Right lobe of liver (tissue), 6 donors: ENCODE results near the gene ANK2. TPM values are rescaled to one million over a fixed set of nuclear protein-coding genes. Genes with fewer than 3 reads are reported as not detected.

Source experiments
- ATAC-seq, 4 donors: fragments of 200-7000 bp; cut with Tn5 transposase; one replicate each; pipeline ENCODE4 v1.9.1; 2020; ENCODE audit warnings: mild to moderate bottlenecking in 4 of 4, moderate library complexity in 4 of 4
- DNase-seq, 3 donors: peaks; one replicate each; pipeline ENCODE4 v3.0.0-alpha.2; 2020
- H3K27ac ChIP-seq, 3 donors: fragments of 200-600 bp; one replicate each; pipeline ENCODE4 v1.8.0; 2022
- H3K27me3 ChIP-seq, 2 donors: fragments of 200-600 bp; one replicate each; pipeline ENCODE4 v1.8.0; 2022
- H3K36me3 ChIP-seq, 4 donors: fragments of 200-600 bp; sonication (generic) in 1 of 4; one replicate each; pipeline versions ENCODE4 v1.5.1 to v1.8.0; 2017 to 2022; ENCODE audit warnings: control low read depth in 1 of 4
- H3K4me1 ChIP-seq, 4 donors: fragments of 200-600 bp; sonication (generic) in 1 of 4; one replicate each; pipeline versions ENCODE4 v1.5.1 to v1.8.0; 2017 to 2022; ENCODE audit warnings: control low read depth in 1 of 4
- H3K4me3 ChIP-seq, 3 donors: fragments of 200-600 bp; one replicate each; pipeline ENCODE4 v1.8.0; 2022
- H3K9me3 ChIP-seq, 4 donors: fragments of 200-600 bp; sonication (generic) in 1 of 4; one replicate each; pipeline versions ENCODE4 v1.5.1 to v1.8.0; 2017 to 2022; ENCODE audit warnings: control low read depth in 1 of 4
- CTCF ChIP-seq, 4 donors: fragments of 200-600 bp in 3 of 4; fragments of 450-650 bp in 1 of 4; IDR thresholded peaks; one replicate each; pipeline versions ENCODE4 v1.5.1 to v1.8.0; 2016 to 2022; ENCODE audit warnings: antibody characterized with exemption in 4 of 4, mild to moderate bottlenecking in 2 of 4
- POLR2A ChIP-seq: fragments of 450-650 bp; IDR thresholded peaks from one replicate; pipeline ENCODE4 v1.6.1; 2017; ENCODE audit warnings: antibody characterized with exemption, mild to moderate bottlenecking
- WGBS: methylation state at CpG from one replicate; pipeline ENCODE4 v1.1.6; 2018; ENCODE audit warnings: low coverage, low lambda C conversion rate; ENCODE audit not compliant: insufficient coverage; ENCODE audit errors: missing lambda C conversion rate; 5-methylcytosine and 5-hydroxymethylcytosine counted together
- intact Hi-C, 2 donors: fragments of 100-400 bp; cut with DNase I; formaldehyde crosslinking; loops; one replicate each; pipeline versions ENCODE4 v1.11.2 to v1.14.1; 2022
- total RNA-seq, 6 experiments: library from RNA; depleted of rRNA in 2 of 6; stranded (reverse); fragments of >200 nt in 2 of 6; fragmentation: NEBNext Ultra II Directional in 3 of 6; extraction: Animal tissue kit (Norgen Biotek cat#: 25700) in 3 of 6; gene quantifications; one replicate each; pipeline versions ENCODE4 v1.1.0 to v1.2.4, GENCODE V29; 2016 to 2023
- donor health status: DM: no; HTN: yes; CAD: no.
- donor health status: DM: no; HTN: no; CAD: no.
- donor health status: DM: no; HTN: no; CAD: no.
- donor health status: DM: no; HTN: yes; CAD: no.
- donor health status: DM: no; HTN: yes; CAD: no.

The ANK2 gene
- total RNA-seq, 6 experiments from 2014 or later = 0.61 to 1.7 (median 1.1) TPM

- no peak for DNase-seq
- peaks cover 0 to 11% (median 0%) of the 10 kb centered on the region in 4 donors for H3K4me1 ChIP-seq
- no peaks in the 10 kb centered on the region for H3K9me3 ChIP-seq
- TF ChIP-seq CTCF (IDR thresholded peaks at IDR 0.05) (no peak), POLR2A (no peak)
- intact Hi-C loops = no loop called here
- no peaks in the 10 kb centered on the region for H3K27me3 ChIP-seq
- no peak overlapping the region for H3K4me3 ChIP-seq
- H3K27ac ChIP-seq = no peak overlapping the region
- ATAC-seq = no peak
- WGBS = 0% methylated on average over 1 of the region's 2 CpGs
- H3K36me3 ChIP-seq = no peaks in the 10 kb centered on the region
These were observed 63.0 kb downstream of the ANK2 start for GRCh38 chr4:113112338-113112978.

DNA sequence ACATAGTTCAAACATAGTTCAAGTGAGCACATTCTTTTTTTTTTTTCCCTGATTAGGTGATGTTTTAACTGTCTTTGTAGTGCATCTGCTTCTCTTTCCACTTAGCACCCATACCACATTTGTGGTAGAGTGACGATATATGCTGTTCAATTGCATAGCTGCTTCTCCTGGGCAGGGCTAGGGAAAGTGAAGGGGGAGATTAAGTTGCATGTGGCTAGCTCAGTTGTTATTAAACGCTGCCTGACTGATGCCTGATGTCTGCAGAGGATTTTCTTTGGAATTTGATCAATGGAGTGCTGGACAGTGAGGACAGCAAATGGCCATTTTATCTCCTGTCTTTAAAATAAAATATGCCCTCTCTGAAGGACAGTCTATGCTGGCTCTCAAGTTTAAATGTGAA, 63.7 kb downstream of the ANK2 start:
- Histone ChIP-seq H3K36me3 (no peaks in the 10 kb centered on the region), H3K27me3 (no peaks in the 10 kb centered on the region), H3K9me3 (no peaks in the 10 kb centered on the region), H3K4me3 (no peak overlapping the region), H3K4me1 (peaks cover 0 to 11% (median 0%) of the 10 kb centered on the region in 4 donors), H3K27ac (no peak overlapping the region)
- no peak for TF ChIP-seq CTCF (IDR thresholded peaks at IDR 0.05)
- TF ChIP-seq POLR2A = no peak
- intact Hi-C loops = no loop called here
- ATAC-seq = no peak
- WGBS = 83% methylated on average over 2 of the region's 2 CpGs
- DNase-seq = no peak

GRCh38 chr4:113114884-113115283, 65.4 kb downstream of the ANK2 start:
- intact Hi-C loops = no loop called here
- TF ChIP-seq CTCF (IDR thresholded peaks at IDR 0.05) (no peak), POLR2A (no peak)
- WGBS = 86% methylated on average over 2 of the region's 2 CpGs
- no peak overlapping the region for H3K4me3 ChIP-seq
- no peaks in the 10 kb centered on the region for H3K9me3 ChIP-seq
- H3K27ac ChIP-seq = no peak overlapping the region
- ATAC-seq = no peak
- DNase-seq = no peak
- H3K4me1 ChIP-seq = no peaks in the 10 kb centered on the region
- no peaks in the 10 kb centered on the region for H3K27me3 ChIP-seq
- H3K36me3 ChIP-seq = no peaks in the 10 kb centered on the region

DNA sequence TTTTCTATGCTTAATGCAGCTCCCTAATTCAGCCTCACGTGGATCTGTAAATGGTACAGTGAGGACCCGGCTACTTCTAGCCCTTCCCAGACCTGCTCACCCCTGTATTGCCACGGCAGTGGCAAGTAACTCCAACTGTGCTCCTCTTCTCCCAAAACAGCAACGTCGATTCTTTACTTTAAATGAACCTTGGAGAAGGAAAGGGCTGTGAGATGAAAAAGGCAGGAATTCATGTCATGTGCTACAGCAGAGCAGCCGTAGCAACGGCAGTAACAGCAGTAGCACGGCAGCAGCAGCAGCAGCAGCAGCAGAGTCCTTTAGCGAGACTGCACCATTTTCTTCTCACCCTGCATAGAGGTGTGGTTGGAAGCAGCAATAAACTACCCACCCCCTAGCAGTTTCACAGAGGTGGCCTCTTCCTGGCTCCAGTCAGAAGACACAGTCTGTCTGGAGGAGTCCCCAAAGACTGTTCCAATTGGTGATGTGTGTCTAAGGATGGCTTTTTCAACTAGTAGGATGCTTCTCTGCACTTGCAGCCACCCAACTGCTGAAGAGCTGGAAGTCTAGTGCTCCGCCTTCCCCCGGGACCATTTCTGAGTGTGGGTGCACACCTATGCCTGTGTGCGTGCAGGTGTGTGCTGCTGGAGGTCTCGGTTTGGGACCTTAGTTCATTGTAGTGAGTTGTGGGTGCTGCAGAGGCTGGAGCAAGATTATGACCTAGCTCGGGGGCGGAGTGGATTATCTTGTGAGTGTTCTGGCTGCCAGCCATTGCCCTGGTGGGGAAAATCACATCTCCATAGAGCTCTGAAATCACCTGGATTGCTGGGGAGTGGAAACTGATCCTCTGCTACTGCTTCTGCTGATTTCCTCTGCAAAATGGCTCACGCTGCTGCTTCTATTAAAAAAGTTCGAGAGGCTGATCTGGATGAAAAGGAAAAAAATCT, 67.2 kb downstream of the ANK2 start:
- no peaks in the 10 kb centered on the region for H3K9me3 ChIP-seq
- intact Hi-C loops = no loop called here
- H3K27ac ChIP-seq = no peak overlapping the region
- TF ChIP-seq POLR2A (no peak), CTCF (IDR thresholded peaks at IDR 0.05) (no peak)
- 65% methylated on average over 15 of the region's 17 CpGs for WGBS
- no peaks in the 10 kb centered on the region for H3K27me3 ChIP-seq
- no peaks in the 10 kb centered on the region for H3K4me1 ChIP-seq
- H3K36me3 ChIP-seq = no peaks in the 10 kb centered on the region
- H3K4me3 ChIP-seq = no peak overlapping the region
- no peak for DNase-seq
- peak in 2 of 4 donors; percentile 28 to 33 for ATAC-seq
